HG03175 (cell line): ENCODE measurements around the gene PHACTR1.
A peak's percentile ranks its signal among the peaks of the same experiment; 100 is the strongest.

ENCODE experiments used
- ATAC-seq: cut with Tn5 transposase; IDR thresholded peaks from one replicate; pipeline ENCODE4 v1.9.1; 2021; ENCODE audit warnings: mild to moderate bottlenecking, moderate library complexity; ENCODE audit not compliant: unreplicated experiment

The PHACTR1 gene

DNA sequence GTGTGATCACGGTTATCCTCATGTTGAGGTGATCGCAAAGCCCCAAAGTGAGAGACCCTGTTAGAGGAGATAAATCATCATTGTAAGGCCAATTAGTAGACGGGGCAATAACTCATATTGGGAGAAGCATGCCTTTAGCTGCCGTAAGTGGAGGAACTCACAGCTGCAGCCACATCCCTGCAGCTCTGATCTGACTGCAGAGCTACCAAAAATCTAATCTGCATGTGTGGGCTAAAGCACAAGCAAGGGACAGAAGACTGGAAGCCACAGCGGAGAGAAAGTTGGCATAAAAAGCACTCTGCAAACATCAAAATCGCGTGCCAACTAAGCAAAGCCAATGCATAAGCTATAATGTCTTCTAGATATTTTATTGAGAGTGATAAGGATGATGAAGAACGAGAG is 532.0 kb downstream of the PHACTR1 start:
- no peak for ATAC-seq

DNA sequence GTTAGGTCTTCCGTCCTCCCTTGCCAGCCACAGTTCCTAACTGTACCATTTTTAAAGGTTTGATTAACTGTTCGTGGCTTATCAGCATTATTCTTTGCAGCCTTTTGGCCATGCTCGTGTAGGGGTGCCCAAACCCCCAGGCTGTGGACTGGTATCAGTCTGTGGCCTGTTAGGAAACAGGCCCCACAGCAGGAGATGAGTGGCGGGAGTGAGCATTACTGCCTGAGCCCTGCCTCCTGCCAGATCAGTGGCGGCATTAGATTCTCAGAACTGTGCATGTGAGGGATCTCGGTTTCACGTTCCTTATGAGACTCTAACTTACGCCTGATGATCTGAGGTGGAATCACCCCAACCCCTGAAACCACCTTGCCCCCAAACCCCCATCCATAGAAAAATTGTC is 532.4 kb downstream of the PHACTR1 start:
- ATAC-seq, result no peak

DNA sequence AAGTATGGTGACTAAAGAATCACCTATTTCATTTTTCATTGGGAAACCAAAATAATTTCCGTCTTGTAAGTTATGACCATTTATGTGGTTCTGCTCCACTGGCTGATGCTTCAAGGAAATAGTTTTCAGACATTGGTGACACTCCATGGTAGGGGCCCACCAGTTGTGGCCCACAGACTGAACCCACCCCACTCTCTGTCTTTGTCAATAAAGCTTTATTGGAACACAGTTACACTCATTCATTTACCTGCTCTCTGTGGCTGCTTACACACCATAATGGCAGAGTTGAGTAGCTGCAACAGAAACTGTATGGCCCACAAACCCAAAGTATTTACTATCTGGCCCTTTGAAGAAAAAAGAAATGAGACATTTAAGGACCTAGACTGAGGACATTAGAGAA is 533.2 kb downstream of the PHACTR1 start:
- no peak for ATAC-seq

DNA sequence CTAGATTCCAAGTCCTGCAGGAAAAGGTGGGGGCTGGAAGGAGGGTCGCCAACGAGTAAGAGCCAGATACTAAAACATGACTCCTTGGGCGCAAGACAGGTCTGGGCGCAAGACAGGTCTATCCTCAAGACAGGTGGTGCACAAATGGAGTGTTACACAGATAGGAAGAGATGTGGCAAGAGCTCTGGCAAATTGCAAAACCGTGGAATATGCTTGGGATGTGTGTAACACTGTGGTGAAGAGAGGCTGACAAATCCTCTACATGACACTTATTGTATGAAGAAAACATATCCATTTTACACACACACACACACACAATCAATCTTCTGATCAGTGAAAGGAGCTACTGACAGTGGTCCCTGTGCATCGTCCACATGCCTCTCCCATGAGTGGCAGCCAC is 534.1 kb downstream of the PHACTR1 start:
- ATAC-seq, result no peak

DNA sequence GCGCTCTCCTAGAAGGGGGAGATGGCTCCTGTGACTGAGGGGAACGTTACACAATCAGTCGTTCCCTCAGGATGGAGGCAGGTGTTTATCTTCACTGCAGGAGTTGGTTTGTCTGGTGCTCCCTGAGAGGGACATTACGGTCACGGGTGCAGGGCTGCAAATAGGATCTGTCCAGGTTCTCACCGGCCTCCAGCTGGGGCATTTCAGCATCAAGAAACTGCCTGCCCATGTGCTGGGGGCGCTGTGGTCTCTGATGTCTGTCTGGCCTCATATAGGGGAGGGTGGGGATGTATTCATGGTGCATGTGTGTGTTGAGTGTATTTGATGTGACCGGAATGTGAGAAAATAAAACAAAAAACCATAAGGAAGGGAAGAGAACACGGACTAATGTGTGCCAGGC is 534.7 kb downstream of the PHACTR1 start:
- ATAC-seq, result no peak

DNA sequence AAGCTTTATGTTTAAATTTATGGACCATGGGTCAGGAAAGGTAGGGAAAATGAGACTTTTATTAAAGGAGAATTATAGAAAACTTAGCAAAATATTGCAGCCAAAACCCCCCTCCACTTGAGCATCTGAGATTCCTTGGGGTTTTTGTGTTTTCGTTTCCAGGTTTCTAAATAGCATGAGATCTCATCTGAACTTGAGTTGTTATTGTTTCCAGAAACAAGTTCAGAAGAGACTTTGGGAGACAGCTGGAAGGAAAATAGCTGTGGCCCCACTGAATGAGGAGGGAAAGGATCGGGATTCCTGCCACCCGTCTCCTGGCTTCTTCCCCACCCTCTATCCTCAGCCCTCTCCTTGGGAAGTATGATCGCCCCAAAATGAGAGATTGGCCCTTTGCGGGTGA is 536.2 kb downstream of the PHACTR1 start:
- no peak for ATAC-seq

DNA sequence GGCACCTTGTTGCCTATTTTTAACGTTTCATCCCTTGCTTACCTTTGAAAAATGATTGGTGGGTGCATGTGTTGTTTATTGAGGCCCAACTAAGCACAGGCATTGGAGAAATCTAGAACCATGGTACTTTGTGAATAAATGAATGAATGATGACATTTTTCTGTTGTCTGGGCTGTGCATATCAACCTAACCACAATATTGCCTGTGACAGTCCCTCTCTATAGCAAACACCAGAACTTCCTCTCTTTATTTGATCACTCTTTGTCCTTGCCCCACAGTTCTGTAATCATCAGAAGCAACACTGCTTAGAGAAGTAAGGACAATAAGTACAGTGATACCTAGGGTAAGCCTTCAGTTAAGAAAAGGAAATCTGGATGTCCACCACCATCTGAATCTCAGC is 536.7 kb downstream of the PHACTR1 start:
- no peak for ATAC-seq

DNA sequence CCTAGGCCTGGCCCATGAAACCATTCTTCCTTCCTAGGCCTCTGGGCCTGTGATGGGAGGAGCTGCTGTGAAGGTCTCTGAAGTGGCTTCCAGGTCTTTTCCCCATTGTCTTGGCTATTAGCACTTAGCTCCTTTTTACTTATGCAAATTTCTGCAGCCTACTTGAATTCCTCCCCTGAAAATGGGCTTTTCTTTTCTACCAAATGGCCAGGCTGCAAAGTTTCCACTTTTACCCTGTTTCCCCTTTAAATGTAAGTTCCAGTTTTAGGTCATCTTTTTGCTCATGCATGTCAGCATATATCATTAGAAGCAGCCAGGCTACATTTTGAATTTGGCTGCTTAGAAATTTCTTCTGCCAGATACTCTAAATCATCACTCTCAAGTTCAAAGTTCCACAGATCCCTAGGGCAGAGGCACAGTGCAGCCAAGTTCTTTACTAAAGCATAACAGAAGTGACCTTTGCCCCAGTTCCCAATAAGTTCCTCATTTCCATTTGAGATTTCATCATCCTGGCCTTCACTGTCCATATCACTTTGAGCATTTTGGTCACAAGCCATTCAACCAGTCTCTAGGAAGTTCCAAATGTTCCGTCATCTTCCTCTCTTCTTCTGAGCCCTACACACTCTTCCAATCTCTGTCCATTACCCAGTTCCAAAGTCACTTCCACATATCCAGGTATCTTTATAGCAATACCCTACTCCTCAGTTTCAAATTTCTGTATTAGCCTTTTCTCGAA is 539.9 kb downstream of the PHACTR1 start:
- ATAC-seq, result no peak

DNA sequence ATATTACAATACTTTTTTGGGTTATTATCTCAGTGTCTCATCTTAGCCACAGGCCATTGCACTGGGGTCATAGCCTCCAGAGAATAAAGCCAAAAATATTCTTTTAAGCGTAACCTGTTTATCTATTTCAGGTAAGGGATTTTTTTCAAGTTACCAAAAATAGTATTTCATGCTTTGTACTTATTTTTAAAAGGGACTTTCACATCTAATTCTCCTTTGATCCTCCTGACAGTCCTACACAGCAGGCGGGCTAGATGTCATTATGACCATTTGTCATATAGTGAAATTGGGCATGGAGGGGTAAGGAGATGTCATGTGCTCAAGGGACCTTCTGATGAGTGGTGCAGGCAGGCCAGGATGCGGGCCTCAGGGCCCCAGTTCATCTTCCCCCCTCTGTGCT is 542.8 kb downstream of the PHACTR1 start:
- no peak for ATAC-seq

DNA sequence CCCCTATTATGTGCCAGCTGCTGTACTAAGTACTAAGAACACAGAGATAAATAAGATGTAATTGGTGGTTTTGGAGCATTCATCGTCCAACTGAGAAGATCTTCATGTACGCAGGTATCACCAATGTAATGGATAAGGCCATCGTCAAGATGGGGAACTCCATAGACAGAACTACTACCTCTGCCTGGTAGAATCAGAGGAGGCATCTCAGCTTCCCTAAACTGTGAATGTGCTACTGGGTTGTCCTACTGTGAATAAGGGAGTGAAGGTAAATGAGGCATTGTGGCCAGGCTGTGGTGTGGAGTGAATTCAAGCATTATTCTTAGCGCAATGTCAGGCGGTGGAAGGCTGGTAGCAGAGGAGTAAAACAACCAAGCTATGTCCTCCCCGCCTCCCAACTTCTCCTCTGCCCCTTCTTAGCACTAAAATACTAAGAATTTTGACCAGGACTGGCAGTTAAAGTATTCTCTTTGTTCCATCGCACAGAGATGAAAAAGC is 543.6 kb downstream of the PHACTR1 start:
- no peak for ATAC-seq

DNA sequence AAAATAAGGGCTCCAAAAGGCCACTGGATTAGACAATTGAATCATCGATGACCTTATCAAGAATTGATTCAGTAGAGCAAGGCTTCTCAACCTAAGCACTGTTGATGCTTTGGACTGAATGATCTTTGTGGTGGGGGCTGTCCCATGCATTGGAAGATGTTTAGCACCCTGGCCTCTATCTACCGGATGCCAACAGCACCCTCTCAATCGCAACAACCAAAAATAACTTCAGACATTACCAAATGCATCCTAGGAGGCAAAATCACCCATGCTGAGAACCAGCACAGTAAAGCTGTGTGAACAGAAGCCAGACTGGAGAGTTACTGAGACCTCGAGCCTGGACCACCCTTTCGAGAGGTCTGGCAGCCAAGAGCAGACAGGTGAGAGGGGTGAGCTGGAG is 544.3 kb downstream of the PHACTR1 start:
- ATAC-seq, result no peak

DNA sequence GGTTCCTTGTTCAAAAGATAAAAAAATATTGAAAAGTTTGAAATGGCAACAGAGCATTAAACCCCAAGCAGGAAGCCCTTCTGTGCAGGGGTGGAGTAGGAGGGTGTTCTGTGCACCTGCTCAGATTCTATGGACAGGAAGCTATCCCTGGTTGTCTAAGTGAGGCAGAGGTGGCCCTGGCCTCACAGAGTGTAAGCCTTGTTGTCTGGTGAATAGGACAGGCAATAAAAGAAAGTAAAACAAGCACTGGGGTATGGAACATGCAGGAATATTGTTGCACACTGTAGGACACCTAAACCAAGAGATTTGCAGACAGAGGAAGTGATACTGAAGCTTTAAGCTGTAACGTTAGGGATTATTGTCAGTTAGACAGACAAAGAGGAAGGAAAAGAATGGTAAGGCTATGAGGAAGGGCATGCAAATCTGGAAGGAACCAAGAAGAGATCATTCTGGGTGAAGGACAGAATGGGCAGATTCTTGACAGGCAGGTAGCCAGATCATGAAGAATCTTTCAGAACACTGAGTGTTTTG is 545.0 kb downstream of the PHACTR1 start:
- ATAC-seq, result peak; percentile 78

DNA sequence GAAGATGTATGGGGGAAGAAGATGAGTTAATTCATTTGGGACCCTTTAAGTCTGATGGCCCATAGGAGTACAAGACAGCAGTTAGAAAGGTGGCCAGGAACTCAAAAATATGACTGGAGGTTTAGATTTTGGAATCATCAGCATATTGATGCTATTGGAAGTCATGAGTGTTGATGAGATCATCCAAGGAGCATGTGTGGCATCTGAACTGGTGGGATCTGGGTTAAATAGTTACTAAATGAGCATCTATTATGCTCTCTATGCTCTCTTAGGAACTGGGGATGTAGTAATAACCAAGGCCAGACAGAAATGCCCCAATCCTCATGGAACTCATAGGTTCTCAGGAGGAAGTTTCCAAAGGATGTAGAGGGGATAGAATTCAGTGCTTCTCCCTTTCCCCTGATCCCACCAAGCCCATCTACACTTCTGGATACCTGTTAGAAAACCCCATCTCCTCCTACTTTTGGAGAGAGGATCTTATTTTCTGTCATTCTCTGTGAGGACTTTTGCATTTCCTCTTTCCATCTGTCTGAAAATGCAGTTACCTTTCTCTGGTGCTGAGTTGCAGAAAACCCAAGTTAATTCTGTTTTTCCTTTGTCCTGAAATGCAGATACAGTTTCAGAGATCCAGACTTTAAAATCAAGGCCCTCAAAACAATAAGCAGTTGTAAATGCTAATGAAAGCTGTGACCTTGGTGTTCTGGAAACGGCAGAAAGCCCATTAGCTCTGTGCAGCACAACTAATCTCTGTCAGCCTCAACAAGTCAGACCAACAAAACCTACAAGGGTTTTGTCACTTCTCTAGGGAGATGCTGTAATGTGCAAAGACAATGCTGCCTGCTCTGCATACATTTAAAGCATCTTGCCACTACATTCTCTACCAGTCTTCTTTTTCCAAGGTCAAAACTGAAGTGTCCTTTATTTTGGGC is 546.0 kb downstream of the PHACTR1 start:
- no peak for ATAC-seq

DNA sequence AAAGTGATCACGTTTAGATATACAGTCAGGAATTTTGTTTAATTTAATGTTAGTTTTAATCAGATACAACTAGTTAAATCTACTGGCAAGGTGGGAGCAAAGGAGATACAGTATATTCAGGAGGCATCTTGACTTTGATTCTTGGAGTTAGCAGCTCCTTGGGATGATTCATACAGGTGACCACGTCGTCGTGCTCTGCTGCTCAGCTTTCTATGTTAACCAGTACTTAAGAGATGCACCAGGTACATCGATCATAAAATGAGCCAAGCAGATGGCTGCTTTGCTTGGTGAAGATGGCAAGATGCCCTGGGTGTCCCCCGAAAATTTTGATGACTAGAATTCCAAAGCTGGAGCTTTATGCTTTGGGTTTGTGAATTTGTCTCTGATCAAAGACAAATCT is 547.1 kb downstream of the PHACTR1 start:
- ATAC-seq, result no peak

DNA sequence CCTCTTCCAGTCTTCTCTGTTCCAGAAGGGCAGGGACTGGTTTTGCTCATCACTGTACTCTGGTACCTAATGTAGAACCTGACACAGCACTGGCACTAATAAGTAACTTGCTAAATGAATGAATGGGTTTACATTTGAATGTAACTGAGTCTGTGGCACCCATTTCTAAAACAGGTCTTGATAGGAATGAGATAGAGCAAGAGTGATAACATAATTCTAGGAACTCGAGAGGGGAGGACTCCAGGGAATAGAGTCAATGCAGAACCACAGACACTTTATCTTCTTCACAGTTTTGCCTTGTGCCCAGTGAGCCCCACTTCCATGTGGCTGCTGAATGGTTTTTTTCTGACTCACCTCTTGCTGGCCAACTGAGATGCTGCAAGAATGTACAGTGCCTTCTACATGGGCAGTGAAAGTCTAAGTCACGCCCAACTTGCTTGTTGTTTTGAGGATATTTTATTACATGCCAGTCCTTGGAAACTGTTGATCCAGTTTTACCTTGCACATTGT is 550.6 kb downstream of the PHACTR1 start:
- ATAC-seq, result no peak

DNA sequence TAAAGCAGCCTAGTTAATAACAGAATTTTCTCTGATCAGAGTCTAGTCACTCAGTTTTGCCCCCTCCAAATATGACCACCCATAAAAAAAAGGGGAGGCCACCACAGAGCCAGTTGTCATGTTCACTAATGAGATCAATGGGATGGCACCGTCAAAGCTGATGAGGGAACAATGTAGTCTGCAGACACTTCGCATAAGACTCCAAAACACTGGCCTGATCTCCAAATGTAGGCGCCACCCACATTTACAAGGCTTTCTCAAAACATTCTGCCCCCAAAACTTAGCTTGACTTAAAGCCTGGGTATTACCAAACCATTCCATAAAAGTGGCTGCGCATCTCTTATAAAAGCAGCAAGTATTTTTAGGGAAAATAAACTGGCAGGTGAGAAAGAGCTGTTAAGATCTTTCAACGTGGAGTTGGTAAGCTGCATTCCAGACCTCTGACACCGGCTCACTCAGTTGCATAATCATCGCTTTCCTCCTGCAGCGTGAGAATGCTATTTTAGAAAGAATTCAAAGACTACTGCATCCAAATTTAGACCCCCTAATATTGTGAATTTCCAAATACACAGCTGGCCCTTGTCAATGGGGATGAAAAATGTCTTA is 552.4 kb downstream of the PHACTR1 start:
- no peak for ATAC-seq

DNA sequence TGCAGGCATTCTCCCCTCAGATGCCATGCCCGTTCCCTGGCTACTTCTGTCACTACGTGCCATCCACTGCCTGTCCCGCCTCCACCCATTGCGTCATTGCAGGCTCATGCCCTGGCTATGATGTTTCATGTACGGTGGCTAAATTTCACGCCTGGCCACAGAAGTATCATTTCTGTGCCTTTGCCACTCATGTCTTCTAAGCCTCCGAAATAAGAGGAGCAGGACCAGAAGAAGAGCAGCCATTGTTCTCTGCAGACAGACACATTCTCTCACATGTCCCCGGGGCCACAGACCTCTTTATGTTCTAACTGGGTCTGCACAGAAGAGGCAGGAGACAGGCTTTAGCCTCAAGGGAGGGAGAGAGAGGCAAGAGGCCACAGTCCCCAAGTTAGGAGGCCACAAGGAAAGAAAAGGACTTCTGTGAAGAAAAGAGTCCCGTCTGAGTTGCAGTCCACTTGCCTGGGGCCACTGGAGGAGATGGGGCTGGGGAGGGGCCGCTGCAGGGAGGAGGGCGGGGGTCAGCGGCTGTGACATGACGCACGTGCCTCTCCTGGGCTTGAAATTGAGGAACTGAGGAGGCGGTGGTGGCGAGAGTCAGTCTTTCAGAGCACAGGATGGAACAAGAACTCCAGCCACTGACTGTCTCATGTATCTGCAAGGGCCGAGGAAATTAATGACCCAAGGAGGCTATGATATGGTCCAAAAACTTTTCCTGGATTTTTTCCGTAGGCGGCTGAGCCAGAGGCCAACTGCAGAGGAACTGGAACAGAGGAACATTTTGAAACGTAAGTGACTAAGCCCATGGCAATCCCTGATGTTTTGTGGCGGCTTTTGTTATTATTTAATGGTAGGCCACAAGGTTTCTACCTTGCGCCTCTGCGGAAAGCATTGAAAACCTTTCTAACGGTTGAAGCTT is 555.8 kb downstream of the PHACTR1 start:
- ATAC-seq, result peak; percentile 67

DNA sequence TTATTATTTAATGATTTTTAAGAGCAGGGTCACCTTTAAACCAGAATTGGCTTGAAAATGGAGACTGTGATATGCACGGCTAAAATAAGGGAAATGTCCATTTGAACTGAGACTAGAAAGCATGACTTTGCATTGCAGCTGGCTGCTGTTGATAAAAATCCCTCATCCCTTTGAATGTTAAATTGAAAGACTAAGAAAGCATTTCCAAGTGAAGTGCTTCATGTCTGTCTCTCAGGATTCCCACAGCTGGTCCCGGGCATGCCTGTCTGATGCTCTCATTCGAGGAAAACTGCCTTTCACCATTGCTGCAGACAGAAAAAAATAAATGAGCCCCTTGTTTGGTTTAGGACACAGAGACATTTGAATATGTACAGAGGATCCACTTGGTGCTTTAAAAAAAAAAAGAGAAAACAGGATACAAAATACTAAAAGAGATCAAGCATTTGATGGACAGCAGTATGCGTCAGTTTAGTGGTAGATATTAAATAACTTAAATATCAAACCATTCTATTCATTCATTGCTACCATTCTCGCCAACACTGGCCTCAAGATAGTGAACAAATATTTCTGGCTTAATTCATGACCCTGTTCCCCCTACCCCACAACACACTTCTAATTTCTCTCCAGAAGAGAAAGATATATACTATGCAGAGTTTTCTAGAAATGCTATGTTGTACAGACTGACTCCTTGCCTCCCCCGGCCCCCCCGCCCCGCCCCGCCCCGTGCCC is 556.8 kb downstream of the PHACTR1 start:
- no peak for ATAC-seq

DNA sequence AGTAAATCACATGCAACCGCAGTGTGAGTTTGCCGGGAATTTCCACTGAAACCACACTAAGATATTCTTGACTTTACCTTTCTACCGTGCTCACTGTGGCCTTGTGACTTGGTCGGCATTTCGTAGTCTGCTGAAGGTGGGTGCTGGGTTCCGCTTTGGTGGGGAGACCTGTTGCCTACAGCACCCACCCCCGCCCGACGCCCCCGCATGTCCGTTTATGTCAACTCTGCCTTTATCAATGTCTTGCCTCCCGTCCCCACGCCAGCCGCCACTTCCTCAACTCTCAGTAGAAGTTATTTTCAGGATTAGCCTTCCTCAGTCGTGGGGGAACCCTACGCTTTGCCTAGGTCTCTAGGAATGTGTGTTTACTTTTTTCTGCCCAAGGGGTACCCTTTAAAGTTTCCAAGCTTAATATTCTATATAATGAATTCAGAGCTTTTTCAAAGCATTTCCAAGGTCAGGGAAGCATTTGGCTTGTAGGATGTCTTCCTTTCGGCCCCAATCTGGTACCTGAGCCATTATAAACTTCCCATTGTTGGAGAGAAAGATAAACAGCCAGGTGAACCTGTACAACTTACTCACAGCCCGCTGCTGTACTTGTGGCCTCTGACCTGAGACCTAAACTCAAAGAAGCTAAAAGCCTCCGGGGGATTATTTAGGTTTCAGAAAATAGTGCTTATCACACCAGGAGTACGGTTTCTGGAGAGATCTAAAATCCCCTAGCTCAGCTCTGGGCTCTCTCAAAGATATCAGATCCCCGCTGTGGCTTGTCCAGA is 557.6 kb downstream of the PHACTR1 start:
- peak; percentile 51 for ATAC-seq
